Measurements from ENCODE around the gene ULK4.
"Not testable (repeated sequence)": the region's sequence is repeated elsewhere in the genome, so short reads cannot be mapped to it uniquely, and the experiment has no call there.

The ULK4 gene

GRCh38 chr3:41477399-41478014 is 484.4 kb downstream of the ULK4 start:
- DNase-seq, result no peak

- no peak for DNase-seq
These were observed 492.8 kb downstream of the ULK4 start for GRCh38 chr3:41469083-41469482.

DNA sequence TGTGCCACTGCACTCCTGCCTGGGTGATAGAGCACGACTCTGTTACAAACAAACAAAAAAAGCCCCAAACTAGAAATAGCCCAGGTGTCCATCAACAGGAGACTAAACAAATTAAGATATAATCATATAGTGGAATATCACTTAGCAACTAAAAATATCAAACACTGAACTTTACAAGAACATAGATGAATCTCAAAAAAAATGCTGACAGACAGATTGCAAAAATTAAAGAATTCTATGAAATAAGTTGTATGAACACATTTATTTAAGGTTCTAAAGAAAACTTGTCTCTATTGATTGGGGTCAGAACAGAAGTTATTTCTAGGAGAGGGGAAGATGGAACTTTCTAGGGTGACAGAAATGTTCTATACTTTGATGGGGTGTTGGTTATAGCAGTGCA is 494.4 kb downstream of the ULK4 start:
- DNase-seq, result no peak

- no peak for DNase-seq
These were observed 497.0 kb downstream of the ULK4 start for GRCh38 chr3:41464858-41465257.

DNA sequence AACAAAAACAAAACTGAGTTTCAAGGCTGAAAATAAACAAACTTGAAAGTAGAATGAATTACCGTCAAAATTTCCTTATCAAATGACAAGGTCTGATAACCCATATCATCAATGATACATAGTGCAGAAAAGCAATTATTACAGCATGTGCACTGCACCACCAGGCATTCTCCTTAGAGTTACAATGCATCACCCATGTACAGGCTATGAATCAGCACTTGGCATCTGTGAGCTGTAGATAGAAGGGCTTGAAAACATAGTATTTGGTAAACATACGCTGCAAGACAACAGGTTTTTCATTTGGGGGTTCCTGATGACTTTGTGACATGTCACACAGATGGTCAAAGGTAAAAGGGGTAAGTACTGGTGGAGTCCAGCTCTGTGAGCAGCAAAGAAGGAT is 497.5 kb downstream of the ULK4 start:
- no peak for DNase-seq

GRCh38 chr3:41462103-41462691 is 499.7 kb downstream of the ULK4 start:
- no peak for DNase-seq

DNA sequence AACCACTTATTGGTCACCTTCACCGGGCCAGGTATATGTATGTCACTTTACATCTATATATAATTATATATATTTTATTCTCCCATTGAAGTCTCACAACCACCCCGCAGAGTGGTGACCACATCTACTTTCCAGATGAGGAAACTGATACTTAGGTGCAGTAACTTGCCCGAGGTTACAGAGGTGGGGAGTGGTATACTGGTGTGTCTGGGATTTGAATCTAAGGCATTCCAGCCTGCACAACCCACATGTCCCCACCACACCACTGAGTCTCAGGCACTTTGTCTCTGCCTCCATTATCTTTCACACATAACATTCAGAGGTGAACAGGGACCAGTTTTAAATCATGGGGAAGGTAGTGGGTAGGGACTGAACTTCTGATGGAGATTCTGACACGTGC is 501.2 kb downstream of the ULK4 start:
- DNase-seq, result no peak

DNA sequence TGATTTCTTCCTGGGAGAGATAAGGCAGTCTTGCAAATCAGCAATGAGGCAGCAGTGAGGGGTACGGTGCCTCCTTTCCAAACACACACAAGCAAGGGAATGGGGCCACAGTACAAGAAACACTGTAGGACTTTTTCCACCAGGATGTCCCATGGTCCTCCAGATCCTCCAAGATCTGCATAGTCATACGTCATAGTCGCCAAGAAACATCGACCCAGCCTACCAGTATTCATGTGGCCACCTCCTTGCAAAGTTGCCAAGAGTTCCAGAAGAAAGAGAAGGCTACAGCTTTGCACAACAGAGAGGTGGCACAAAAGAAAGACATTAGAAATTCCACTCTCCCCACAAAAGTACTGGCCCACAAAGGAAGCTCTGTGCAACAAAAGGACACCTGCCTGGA is 504.7 kb downstream of the ULK4 start:
- no peak for DNase-seq

GRCh38 chr3:41456162-41456561 is 505.7 kb downstream of the ULK4 start:
- no peak for DNase-seq

DNA sequence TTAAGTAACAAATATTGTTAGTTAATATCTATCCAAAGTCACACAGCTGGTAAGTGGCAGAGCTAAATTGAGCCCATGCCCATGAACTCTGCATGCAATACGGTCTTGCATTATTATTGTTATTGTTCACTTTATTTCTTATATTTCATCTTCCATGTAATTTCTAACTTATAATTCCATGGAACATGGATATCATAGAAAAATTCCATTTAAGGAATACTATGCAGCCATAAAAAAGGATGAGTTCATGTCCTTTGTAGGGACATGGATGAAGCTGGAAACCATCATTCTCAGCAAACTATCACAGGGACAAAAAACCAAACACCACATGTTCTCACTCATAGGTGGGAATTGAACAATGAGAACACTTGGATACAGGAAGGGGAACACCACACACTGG is 508.3 kb downstream of the ULK4 start:
- DNase-seq, result not testable (repeated sequence)

GRCh38 chr3:41450416-41451231 is 511.3 kb downstream of the ULK4 start:
- no peak for DNase-seq

- no peak for DNase-seq
These were observed 513.5 kb downstream of the ULK4 start for GRCh38 chr3:41448396-41448795.

DNA sequence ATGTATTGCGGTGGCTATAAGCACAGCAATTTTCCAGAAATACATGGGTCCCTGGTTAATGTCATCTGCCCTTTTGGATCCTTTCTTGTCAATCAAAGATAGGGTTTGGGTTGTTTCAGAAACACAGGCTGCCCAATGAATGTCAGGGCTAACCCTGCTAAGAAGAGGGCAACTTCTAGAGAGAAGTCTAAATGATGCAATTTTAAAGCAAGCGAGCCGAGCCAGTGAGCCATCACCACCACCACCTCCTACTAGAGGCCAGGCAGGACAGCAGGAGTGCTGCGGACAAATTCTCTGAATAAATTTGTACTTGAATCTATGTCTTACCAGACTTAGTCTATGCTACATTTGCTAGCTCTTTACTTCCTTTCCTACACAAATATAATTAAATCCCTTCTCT is 514.2 kb downstream of the ULK4 start:
- DNase-seq, result no peak

DNA sequence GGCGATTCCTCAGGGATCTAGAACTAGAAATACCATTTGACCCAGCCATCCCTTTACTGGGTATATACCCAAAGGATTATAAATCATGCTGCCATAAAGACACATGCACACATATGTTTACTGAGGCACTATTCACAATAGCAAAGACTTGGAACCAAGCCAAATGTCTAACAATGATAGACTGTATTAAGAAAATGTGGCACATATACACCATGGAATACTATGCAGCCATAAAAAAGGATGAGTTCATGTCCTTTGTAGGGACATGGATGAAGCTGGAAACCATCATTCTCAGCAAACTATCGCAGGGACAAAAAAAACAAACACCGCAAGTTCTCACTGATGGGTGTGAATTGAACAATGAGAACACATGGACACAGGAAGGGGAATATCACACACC is 515.6 kb downstream of the ULK4 start:
- DNase-seq, result not testable (repeated sequence)

DNA sequence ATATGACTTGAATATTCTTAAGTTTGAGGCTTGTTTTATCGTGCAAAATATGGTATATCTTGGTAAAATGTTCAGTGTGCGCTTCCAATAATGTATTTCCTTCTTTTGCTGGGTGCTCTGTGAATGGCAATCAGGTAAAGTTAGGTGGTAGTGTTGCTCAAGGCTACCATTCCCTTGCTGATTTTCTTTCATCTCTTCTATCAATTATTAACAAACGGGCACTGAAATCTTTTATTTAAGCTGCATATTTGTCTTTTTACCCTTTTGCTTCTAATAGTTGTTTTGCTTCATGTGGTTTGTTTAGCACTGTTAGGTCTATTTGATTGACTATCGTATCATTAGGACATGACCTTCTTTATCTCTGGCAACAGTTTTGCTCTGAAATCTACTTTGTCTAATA is 520.3 kb downstream of the ULK4 start:
- DNase-seq, result no peak

DNA sequence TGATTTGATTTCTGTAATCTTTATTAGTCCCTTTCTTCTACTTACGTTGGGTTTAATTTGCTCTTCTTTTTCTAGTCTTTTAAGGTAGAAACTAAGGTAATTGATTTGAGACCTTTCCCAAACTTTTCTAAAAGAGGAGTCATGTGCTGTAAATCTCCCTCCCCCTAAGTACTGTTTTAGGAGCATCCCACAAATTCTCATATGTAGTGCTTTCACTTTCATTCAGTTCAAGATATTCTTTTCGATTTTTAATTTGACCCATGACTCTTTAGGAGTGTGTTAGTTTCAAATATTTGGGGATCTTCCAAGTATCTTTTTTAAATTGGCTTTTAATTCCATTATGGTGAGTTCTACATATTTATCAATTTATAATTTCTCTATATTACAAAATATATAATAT is 520.8 kb downstream of the ULK4 start:
- DNase-seq, result no peak

DNA sequence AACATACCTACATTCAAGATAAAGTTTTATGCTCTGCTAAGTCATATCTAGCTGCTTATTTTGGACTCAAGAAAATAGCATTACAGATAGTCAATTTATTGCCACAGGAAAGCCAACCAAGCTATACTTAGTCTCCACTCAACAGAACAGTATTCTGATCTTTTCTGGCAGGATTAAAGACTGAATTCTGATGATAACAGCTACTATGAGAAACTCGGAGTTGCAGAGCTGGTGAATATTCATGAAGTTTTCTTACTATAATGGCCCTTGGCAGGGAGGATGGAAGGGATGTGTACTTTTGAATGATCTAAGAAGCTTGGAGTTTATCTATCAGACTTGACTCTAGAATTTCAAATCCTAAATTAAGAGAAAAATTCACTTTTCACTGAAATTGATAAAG is 524.9 kb downstream of the ULK4 start:
- DNase-seq, result no peak

DNA sequence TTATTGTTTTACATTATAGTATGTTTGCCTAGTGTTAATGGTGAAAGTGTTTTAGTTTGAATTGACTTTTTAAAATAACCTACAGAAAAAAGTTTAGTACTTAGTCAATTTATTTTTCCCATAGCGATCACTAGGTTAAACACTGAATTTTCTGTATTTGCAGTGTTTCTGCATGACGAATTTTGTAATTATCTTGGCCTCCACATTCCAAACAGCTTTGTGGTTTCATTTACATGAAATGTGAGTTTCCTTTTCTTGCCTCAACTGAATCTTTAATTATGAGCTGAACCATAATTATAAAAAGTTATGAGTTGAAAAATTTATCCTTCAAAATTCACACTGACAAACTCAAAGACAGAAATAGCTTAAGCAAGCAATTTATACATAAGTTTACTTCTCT is 527.1 kb downstream of the ULK4 start:
- DNase-seq, result no peak

DNA sequence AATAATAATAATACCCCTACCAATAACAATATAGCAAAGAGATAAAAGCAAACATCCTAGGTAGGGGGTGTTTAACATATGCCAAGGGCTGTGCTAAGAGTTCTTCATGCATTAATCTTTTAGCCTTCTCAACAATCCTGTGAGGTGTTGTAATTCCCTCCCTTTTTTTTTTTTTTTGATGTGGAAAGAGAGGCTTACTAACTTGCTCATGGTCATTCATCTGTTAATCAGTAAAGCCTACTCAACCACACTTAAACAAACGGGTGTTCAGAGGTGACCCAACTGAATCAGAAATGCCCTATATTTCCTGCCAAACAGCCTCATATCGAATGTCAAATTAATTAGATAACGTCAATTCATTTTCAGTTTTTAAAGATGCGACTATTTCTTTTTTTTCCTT is 530.5 kb downstream of the ULK4 start:
- no peak for DNase-seq

- no peak for DNase-seq
These were observed 531.0 kb downstream of the ULK4 start for GRCh38 chr3:41430886-41431285.

DNA sequence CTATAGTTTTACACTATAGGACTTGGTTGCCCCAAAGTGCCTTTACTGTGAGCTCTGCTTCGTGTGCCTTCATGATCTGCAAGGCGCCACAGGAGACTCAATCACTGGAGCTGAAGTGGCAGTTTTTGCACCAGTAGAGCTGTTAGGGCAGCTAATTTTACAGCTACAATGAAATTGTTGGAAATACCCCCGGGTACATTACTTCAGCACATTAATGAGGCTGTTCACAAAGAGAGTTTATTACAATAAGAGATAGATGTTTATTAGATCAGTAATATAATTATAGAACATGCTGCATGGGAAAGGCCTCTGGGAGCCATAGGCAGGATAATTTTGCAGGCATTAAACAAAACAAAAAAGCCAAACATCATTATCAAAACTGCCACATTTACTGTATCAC is 531.5 kb downstream of the ULK4 start:
- DNase-seq, result no peak

DNA sequence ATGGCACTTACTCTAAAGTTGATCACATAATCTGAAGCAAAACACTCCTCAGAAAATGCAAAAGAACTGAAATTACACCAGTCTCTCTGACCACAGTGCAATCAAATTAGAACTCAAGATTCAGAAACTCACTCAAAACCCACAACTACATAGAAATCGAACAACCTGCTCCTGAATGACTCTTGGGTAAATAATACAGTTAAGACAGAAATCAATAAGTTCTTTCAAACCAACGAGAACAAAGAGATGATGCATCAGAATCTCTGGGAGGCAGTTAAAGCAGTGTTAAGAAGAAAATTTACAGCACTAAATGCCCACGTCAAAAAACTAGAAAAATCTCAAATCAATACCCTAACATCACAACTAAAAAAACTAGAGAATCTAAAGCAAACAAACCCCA is 535.4 kb downstream of the ULK4 start:
- no peak for DNase-seq

DNA sequence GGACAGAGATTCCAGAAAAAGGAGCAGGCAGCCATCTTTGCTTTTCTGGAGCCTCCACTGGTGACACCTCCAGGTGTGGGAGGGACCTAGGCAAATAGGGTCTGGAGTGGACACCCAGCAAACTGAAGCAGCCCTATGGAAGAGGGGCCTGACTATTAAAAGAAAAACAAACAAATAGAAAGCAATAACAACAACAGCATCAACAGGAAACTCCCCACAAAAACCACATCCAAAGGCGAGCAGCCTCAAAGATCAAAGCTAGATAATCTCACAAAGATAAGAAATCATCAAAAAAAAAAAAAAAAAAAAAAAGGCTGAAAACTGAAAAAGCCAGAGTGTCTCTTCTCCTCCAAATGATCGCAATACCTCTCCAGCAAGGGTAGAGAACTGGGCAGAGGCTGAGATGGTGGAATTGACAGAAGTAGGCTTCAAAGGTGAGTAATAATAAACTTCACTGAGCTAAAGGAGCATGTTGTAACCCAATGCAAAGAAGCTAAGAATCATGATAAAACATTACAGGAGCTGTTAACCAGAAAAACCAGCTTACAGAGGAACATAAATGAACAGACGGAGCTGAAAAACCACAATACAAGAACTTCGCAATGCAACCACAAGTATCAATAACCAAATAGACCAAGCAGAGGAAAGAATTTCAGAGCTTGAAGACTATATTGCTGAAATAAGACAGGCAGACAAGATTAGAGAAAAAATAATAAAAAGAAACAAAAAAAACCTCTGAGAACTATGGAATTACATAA is 537.2 kb downstream of the ULK4 start:
- no peak for DNase-seq

GRCh38 chr3:41419809-41420208 is 542.1 kb downstream of the ULK4 start:
- no peak for DNase-seq
